Karpas-422 (cell line): ENCODE results near the gene JAZF1. TPM values are rescaled to one million over a fixed set of nuclear protein-coding genes. Genes with fewer than 3 reads are reported as not detected.

Source experiments
- DNase-seq: peaks from one replicate; pipeline ENCODE4 v3.0.0-alpha.2; 2015
- H2AFZ ChIP-seq: fragments of 200-600 bp; sonication (generic); 2 replicates; pipeline ENCODE4 v1.6.1; 2014; ENCODE audit warnings: antibody characterized with exemption, low read length, mixed read lengths
- H3K27ac ChIP-seq: fragments of 200-600 bp; sonication (generic); 2 replicates; pipeline ENCODE4 v1.5.1; 2014; ENCODE audit warnings: mild to moderate bottlenecking, low read length, moderate library complexity
- H3K27me3 ChIP-seq: fragments of 200-600 bp; sonication (generic); 2 replicates; pipeline ENCODE4 v1.6.1; 2014; ENCODE audit warnings: low read length, mixed read lengths
- H3K36me3 ChIP-seq: fragments of 200-600 bp; sonication (generic); 2 replicates; pipeline ENCODE4 v1.6.1; 2014; ENCODE audit warnings: low read length, mixed read lengths; ENCODE audit not compliant: insufficient read depth
- H3K4me1 ChIP-seq: fragments of 200-600 bp; sonication (generic); 2 replicates; pipeline ENCODE4 v1.6.1; 2014; ENCODE audit warnings: mild to moderate bottlenecking, low read length, mixed read lengths
- H3K4me2 ChIP-seq: fragments of 200-600 bp; sonication (generic); 2 replicates; pipeline ENCODE4 v1.6.1; 2014; ENCODE audit warnings: low read length, low read depth, mild to moderate bottlenecking; ENCODE audit not compliant: poor library complexity, severe bottlenecking
- H3K4me3 ChIP-seq: fragments of 200-600 bp; sonication (generic); 2 replicates; pipeline ENCODE4 v1.5.1; 2014; ENCODE audit warnings: mild to moderate bottlenecking, antibody characterized with exemption, low read length, mixed read lengths
- H3K79me2 ChIP-seq: fragments of 200-600 bp; sonication (generic); 2 replicates; pipeline ENCODE4 v1.6.1; 2014; ENCODE audit warnings: mild to moderate bottlenecking, low read length, mixed read lengths
- H3K9ac ChIP-seq: fragments of 200-600 bp; sonication (generic); 2 replicates; pipeline ENCODE4 v1.6.0; 2014; ENCODE audit warnings: low read length
- H3K9me2 ChIP-seq: fragments of 200-600 bp; sonication (generic), shearing (Covaris generic); replicated peaks from 2 replicates; pipeline ENCODE4 v1.6.0; 2014; ENCODE audit warnings: mild to moderate bottlenecking, low read length, moderate library complexity; ENCODE audit not compliant: insufficient read depth
- H3K9me3 ChIP-seq: fragments of 300-700, 200-600 bp; sonication (generic); 2 replicates; pipeline ENCODE4 v1.6.1; 2014; ENCODE audit warnings: low read length, mixed read lengths
- H4K20me1 ChIP-seq: fragments of 200-600 bp; sonication (generic); 2 replicates; pipeline ENCODE4 v1.6.1; 2014; ENCODE audit warnings: mild to moderate bottlenecking, antibody characterized with exemption, low read length, low read depth; ENCODE audit not compliant: insufficient read depth
- total RNA-seq: library from RNA; depleted of rRNA; stranded (reverse); fragments of >200 nt; shearing (Covaris generic); gene quantifications from 2 replicates; pipeline ENCODE4 v1.2.3, GENCODE V29; 2014; ENCODE audit warnings: low replicate concordance

The JAZF1 gene
- total RNA-seq, 1 experiment from 2014 or later: 4.2 TPM

DNA sequence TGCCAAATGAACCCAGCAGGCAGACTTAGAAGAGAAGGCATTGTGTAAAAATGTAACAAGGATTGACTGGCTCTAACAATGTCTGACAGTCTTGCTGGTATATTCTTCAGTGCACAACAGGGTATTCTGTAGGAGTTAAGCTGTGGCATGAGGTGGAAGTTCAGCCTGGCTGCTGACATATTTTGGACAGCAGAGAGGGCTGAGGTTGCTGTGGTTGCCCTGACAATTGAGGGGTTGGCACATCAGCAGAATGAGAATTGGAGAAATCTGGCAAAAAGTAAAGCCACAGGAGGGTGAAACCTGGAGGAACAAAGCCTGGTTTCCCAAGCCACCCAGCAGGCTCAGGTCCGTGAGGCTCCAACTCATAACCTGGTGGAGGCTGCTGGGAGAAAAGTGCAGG, 220.2 kb downstream of the JAZF1 start:
- no peaks in the 10 kb centered on the region for H3K27me3 ChIP-seq
- no peak for DNase-seq
- H3K9me2 ChIP-seq: no peaks in the 10 kb centered on the region
- no peaks in the 10 kb centered on the region for H3K9me3 ChIP-seq
- H3K36me3 ChIP-seq: no peaks in the 10 kb centered on the region
- H3K27ac ChIP-seq: no peak overlapping the region
- no peak overlapping the region for H3K4me2 ChIP-seq
- no peak overlapping the region for H3K4me3 ChIP-seq
- H3K4me1 ChIP-seq: peaks cover 16% of the 10 kb centered on the region
- no peak overlapping the region for H2AFZ ChIP-seq
- H3K9ac ChIP-seq: no peak overlapping the region
- no peaks in the 10 kb centered on the region for H4K20me1 ChIP-seq
- no peaks in the 10 kb centered on the region for H3K79me2 ChIP-seq

DNA sequence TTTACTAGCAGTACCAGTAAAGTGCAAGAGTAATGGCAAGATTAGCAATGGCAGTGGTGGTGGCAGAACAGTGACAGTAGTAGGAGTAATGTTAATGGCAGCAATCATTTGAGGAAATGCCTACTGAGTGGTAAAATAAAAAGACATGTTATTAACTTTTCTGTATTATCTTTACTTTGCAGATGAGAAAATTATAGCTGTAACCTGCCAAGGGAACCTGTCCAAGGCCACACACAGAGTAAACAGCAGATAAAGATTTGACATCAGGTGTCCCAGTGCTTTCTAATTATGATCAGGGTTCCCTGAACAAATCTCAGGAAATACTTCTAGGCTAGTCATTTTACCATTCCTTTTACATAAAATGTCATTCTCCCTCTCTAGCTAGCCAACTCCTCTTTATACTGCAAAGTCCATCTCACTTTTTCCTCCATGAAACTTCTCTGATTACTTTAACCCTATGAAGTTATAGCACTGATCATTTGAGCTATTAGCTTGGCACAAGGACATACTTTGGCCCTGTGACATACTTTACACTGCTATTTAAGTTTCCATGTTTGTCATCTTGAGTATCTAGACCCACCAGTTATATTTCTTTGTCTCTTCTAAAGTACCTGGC, 221.6 kb downstream of the JAZF1 start:
- Histone ChIP-seq H3K27me3 (no peaks in the 10 kb centered on the region), H2AFZ (no peak overlapping the region), H3K27ac (no peak overlapping the region), H3K9me3 (no peaks in the 10 kb centered on the region), H3K9me2 (no peaks in the 10 kb centered on the region), H4K20me1 (no peaks in the 10 kb centered on the region), H3K9ac (no peak overlapping the region), H3K36me3 (no peaks in the 10 kb centered on the region), H3K4me3 (no peak overlapping the region), H3K4me1 (peaks cover 7% of the 10 kb centered on the region), H3K79me2 (no peaks in the 10 kb centered on the region), H3K4me2 (no peak overlapping the region)
- no peak for DNase-seq

DNA sequence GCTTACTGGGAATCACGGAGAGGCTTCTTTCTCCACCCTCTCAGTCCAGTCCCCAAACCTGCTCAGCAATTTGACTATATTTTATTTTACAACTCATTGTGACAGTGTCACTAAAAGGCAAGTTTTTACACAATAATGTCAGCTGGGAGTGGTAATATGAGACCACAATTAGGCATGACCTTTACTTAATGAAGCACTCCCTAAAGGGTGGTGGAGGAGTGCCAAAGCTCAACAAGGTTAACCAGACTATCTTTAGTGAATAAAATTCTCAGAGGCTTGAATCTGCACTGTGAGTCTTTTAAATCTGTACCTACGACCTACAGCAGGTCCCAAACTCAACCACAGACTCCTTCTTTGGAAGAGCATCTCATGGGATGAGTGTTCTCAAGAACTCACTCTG, 225.0 kb downstream of the JAZF1 start:
- H3K4me3 ChIP-seq: no peak overlapping the region
- no peak overlapping the region for H3K9ac ChIP-seq
- no peak overlapping the region for H3K27ac ChIP-seq
- no peaks in the 10 kb centered on the region for H3K79me2 ChIP-seq
- H3K27me3 ChIP-seq: no peaks in the 10 kb centered on the region
- H3K4me2 ChIP-seq: no peak overlapping the region
- no peaks in the 10 kb centered on the region for H3K9me2 ChIP-seq
- H4K20me1 ChIP-seq: no peaks in the 10 kb centered on the region
- H3K9me3 ChIP-seq: no peaks in the 10 kb centered on the region
- H3K4me1 ChIP-seq: peaks cover 21% of the 10 kb centered on the region
- H3K36me3 ChIP-seq: no peaks in the 10 kb centered on the region
- DNase-seq: no peak
- no peak overlapping the region for H2AFZ ChIP-seq

DNA sequence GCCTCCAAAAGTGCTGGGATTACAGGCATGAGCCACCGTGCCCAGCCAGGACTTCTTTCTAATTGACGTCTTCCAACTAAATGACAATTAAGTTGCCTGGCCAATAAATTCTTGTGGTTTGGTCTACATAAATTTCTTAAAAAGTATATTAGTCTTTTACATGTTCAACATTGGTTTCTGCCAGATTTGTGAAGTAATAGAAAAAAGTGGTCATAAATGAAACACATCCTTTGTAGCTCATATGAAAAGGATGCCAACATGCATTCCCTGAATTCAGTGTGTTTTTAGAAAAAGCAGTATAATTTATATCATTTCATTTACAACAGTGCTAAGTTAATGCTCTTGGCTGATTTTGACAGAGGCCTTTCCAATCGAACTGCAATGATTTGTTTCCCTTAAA, 225.6 kb downstream of the JAZF1 start:
- no peak for DNase-seq
- no peaks in the 10 kb centered on the region for H3K9me3 ChIP-seq
- H3K27ac ChIP-seq: no peak overlapping the region
- H3K9ac ChIP-seq: no peak overlapping the region
- peaks cover 23% of the 10 kb centered on the region for H3K4me1 ChIP-seq
- no peak overlapping the region for H3K4me2 ChIP-seq
- no peaks in the 10 kb centered on the region for H3K27me3 ChIP-seq
- no peak overlapping the region for H3K4me3 ChIP-seq
- no peak overlapping the region for H2AFZ ChIP-seq
- no peaks in the 10 kb centered on the region for H3K9me2 ChIP-seq
- no peaks in the 10 kb centered on the region for H3K79me2 ChIP-seq
- no peaks in the 10 kb centered on the region for H3K36me3 ChIP-seq
- H4K20me1 ChIP-seq: no peaks in the 10 kb centered on the region

DNA sequence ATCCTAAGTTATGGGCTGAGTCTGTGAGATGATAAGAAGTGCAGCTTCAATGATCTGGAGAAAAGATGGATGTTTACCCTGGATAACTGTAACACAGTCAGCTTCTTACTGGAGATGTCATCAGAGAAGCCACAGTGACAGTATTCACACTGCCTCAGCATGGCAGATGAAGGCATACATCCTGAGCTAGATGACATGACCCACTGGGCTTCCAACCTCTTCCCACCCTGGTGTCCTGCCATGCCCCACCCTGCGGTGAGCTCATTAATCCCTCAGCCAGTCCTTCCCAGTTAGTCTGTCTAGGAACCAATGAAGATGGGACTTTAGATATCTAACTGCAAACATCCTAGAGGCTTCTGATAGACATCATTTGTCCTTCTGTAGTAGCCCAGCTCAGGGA, 226.8 kb downstream of the JAZF1 start:
- H3K9me2 ChIP-seq: no peaks in the 10 kb centered on the region
- no peaks in the 10 kb centered on the region for H4K20me1 ChIP-seq
- H3K27me3 ChIP-seq: no peaks in the 10 kb centered on the region; the same call in 1 of the 2 replicates
- H3K27ac ChIP-seq: no peak overlapping the region
- no peak overlapping the region for H3K4me2 ChIP-seq
- H3K9ac ChIP-seq: no peak overlapping the region
- H3K36me3 ChIP-seq: no peaks in the 10 kb centered on the region
- H2AFZ ChIP-seq: no peak overlapping the region
- DNase-seq: no peak
- no peaks in the 10 kb centered on the region for H3K9me3 ChIP-seq
- H3K4me3 ChIP-seq: no peak overlapping the region
- no peaks in the 10 kb centered on the region for H3K79me2 ChIP-seq
- peaks cover 26% of the 10 kb centered on the region for H3K4me1 ChIP-seq

DNA sequence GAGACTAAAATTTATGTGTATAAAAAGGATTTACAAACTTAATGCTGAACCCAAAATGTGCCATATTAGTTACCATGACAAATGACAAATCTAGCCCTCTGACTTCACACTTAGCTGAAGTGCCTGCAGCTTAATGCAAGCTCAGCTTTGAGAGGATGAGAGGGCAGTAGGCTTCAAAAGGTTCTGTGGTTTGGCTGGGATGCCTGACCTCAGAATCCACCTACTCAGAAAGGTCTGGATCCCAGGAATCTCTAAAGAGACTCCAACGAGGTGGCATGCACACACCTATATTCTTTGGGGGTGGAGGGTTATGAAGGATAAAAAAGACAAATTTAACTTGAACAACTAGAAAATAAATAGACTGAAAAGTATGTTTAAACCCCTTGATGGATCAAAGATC, 227.2 kb downstream of the JAZF1 start:
- DNase-seq: no peak
- Histone ChIP-seq H3K9ac (no peak overlapping the region), H4K20me1 (no peaks in the 10 kb centered on the region), H3K79me2 (no peaks in the 10 kb centered on the region), H3K4me2 (no peak overlapping the region), H3K36me3 (no peaks in the 10 kb centered on the region), H3K9me3 (no peaks in the 10 kb centered on the region), H3K4me1 (peaks cover 26% of the 10 kb centered on the region), H3K27ac (no peak overlapping the region), H2AFZ (no peak overlapping the region), H3K9me2 (no peaks in the 10 kb centered on the region), H3K27me3 (no peaks in the 10 kb centered on the region; the same call in 1 of the 2 replicates), H3K4me3 (no peak overlapping the region)

DNA sequence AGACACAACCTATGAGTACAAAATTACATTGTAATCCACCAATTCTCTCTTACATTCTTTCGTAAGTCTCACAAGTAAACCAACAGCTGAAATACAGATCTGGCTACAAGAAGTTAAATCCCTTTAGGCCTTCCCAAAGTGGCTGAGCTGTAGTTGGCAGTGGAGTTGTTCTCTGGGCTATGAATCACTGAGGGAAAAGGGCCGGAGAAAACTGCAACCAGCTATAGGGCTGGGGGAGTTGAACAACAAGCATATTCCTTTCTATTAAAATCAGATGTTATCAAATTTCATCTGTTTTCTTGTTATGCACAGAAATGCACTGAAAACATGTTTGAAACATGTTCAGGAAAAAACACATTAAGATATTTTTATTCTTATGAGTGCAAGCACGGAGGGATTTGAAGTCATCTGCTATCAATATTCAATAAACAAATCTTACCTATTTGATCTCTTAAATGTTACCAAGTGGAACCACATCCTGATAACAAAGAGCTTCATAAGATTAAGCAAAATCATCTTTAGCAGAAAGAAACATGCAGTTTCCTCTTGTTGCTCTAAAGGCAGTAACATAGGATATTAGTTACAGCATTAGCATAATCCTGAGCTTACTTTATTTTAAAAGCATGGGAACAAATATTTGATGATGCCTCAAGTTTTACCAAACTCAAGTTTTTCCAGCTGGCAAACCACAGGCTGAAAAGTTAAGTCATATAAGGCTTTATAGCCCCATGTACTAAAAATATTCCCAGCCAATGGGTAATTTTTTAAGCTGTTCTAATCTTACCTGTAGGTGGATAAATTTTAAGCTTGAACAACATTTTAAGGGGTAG, 227.9 kb downstream of the JAZF1 start:
- Histone ChIP-seq H3K27ac (no peak overlapping the region), H3K9me3 (no peaks in the 10 kb centered on the region), H3K79me2 (no peaks in the 10 kb centered on the region), H3K9ac (no peak overlapping the region), H3K4me2 (no peak overlapping the region), H3K4me3 (no peak overlapping the region), H3K4me1 (peaks cover 26% of the 10 kb centered on the region), H3K9me2 (no peaks in the 10 kb centered on the region), H4K20me1 (no peaks in the 10 kb centered on the region), H3K27me3 (no peaks in the 10 kb centered on the region; the same call in 1 of the 2 replicates), H3K36me3 (no peaks in the 10 kb centered on the region), H2AFZ (no peak overlapping the region)
- no peak for DNase-seq

DNA sequence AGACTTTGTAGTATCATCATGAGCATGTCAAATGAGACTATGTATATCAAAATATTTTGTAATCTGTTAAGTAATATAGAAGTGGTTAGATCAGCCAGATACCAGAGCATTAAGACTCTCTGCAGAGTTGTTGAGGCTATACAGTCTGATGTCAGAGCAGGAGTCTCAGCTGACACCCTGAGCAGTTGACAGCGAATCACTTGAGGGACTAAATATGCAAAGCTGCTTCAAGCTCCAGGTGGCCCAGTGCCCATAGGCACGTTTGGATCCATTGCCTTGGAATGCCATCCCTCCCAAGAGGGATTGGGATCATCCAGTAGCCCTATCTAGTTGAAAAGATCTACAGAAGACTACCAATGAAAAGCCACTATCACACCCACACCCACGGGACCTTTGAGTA, 230.5 kb downstream of the JAZF1 start:
- Histone ChIP-seq H3K36me3 (no peaks in the 10 kb centered on the region), H4K20me1 (no peaks in the 10 kb centered on the region), H2AFZ (no peak overlapping the region), H3K4me2 (no peak overlapping the region), H3K9me2 (no peaks in the 10 kb centered on the region), H3K9me3 (no peaks in the 10 kb centered on the region), H3K27ac (no peak overlapping the region), H3K27me3 (no peaks in the 10 kb centered on the region; the same call in 1 of the 2 replicates), H3K4me1 (peaks cover 19% of the 10 kb centered on the region), H3K9ac (no peak overlapping the region), H3K4me3 (no peak overlapping the region), H3K79me2 (no peaks in the 10 kb centered on the region)
- no peak for DNase-seq
